K562 (cell line): Measurements from ENCODE around the gene SESN2. TPM values are rescaled to one million over a fixed set of nuclear protein-coding genes. Genes with fewer than 3 reads are reported as not detected.

Experiments used
- ATAC-seq: fragments of 200-7000 bp; cut with Tn5 transposase; 3 replicates; pipeline ENCODE4 v1.9.1; 2020; ENCODE audit warnings: moderate library complexity
- BruUV-seq: library from RNA; stranded (reverse); fragments of 400-500 nt; replicated peaks from 2 replicates; lab custom pipeline; 2021; lab: Mats Ljungman, UMichigan
- CTCF ChIA-PET: fragments of 300-600 bp; formaldehyde crosslinking; extraction: SDS; loops from one replicate; lab custom pipeline; 2021; ENCODE audit warnings: low intra/inter-chr PET ratio; lab: Yijun Ruan, JAX
- POLR2A ChIA-PET: fragments of 300-600, 350-650 bp; sonication (Branson Sonifier 250); formaldehyde crosslinking; extraction: SDS; loops from one replicate; lab custom pipeline; 2021; ENCODE audit warnings: antibody characterized with exemption, inconsistent platforms; lab: Yijun Ruan, JAX
- DNase-seq, 4 experiments: peaks; one replicate each; pipeline versions ENCODE4 v3.0.0 to v3.0.0-alpha.2; 2011 to 2018; ENCODE audit warnings: low spot score in 3 of 4, mixed read lengths in 3 of 4; ENCODE audit errors: extremely low read depth in 1 of 4
- FAIRE-seq: peaks from 2 replicates; lab custom pipeline; 2011; peaks lifted over from hg19 to GRCh38; lab: Jason Lieb, UNC
- H2AFZ ChIP-seq: 2 replicates; pipeline ENCODE4 v1.6.0; 2011; ENCODE audit warnings: low read depth, low read length, control low read depth, inconsistent platforms
- H3K27ac ChIP-seq: fragments of 200-600 bp; 3 replicates; pipeline ENCODE4 v1.8.0; 2011; ENCODE audit warnings: low read depth, mild to moderate bottlenecking, control low read depth, inconsistent platforms, low read length, moderate library complexity, mixed read lengths; ENCODE audit errors: extremely low read depth
- H3K27me3 ChIP-seq, 2 experiments: fragments of 300-600 bp in 1 of 2; 2 replicates in 1 of 2; 3 replicates in 1 of 2; pipeline versions ENCODE4 v1.6.0 to v1.8.0; 2011; ENCODE audit warnings: inconsistent platforms in 2 of 2, low read length in 2 of 2, mild to moderate bottlenecking in 1 of 2, mixed read lengths in 1 of 2, moderate library complexity in 1 of 2; ENCODE audit not compliant: control insufficient read depth in 2 of 2, insufficient read depth in 2 of 2
- H3K36me3 ChIP-seq: fragments of 300-600 bp; 3 replicates; pipeline ENCODE4 v1.8.0; 2011; ENCODE audit warnings: mild to moderate bottlenecking, low read length, inconsistent platforms; ENCODE audit not compliant: control insufficient read depth, insufficient read depth
- H3K4me1 ChIP-seq, 2 experiments: fragments of 200-600 bp in 1 of 2; replicated peaks in 1 of 2; 2 replicates in 1 of 2; 3 replicates in 1 of 2; pipeline versions ENCODE4 v1.5.1 to v1.8.0; 2011; ENCODE audit warnings: inconsistent platforms in 2 of 2, low read length in 2 of 2, mild to moderate bottlenecking in 1 of 2, mixed read lengths in 1 of 2, moderate library complexity in 1 of 2; ENCODE audit not compliant: control insufficient read depth in 2 of 2, insufficient read depth in 2 of 2
- H3K4me2 ChIP-seq: 2 replicates; pipeline ENCODE4 v1.6.1; 2011; ENCODE audit warnings: low read length, control low read depth, inconsistent platforms, mixed read lengths; ENCODE audit not compliant: insufficient read depth
- H3K4me3 ChIP-seq: fragments of 200-600 bp; sonication (generic), shearing (Covaris generic); 2 replicates; pipeline ENCODE4 v1.5.1; 2016; ENCODE audit warnings: control low read depth, inconsistent platforms
- H3K79me2 ChIP-seq: fragments of 200-600 bp; 3 replicates; pipeline ENCODE4 v1.8.0; 2011; ENCODE audit warnings: low read length, inconsistent platforms; ENCODE audit not compliant: control insufficient read depth, insufficient read depth
- H3K9ac ChIP-seq, 2 experiments: 2 replicates each; pipeline versions ENCODE4 v1.6.0 to v1.6.1; 2011; ENCODE audit warnings: low read depth in 2 of 2, low read length in 2 of 2, control low read depth in 1 of 2, inconsistent platforms in 1 of 2, mild to moderate bottlenecking in 1 of 2, mixed read lengths in 1 of 2; ENCODE audit not compliant: insufficient read depth in 1 of 2
- H3K9me1 ChIP-seq: one replicate; pipeline ENCODE4 v1.6.0; 2011; ENCODE audit warnings: inconsistent platforms, mild to moderate bottlenecking, low read length, moderate library complexity; ENCODE audit not compliant: control insufficient read depth, insufficient read depth
- H3K9me3 ChIP-seq: replicated peaks from 2 replicates; pipeline ENCODE4 v1.5.1; 2011; ENCODE audit warnings: low read depth, low read length, inconsistent platforms; ENCODE audit not compliant: control insufficient read depth, insufficient read depth
- H4K20me1 ChIP-seq: replicated peaks from 2 replicates; pipeline ENCODE4 v1.6.1; 2011; ENCODE audit warnings: low read length, inconsistent platforms, mixed read lengths; ENCODE audit not compliant: control insufficient read depth, insufficient read depth
- ETV5 ChIP-seq: sonication (generic); formaldehyde crosslinking; IDR thresholded peaks from 2 replicates; pipeline ENCODE4 v1.4.0; 2020; ENCODE audit warnings: low read depth, mild to moderate bottlenecking, missing genetic modification reagents
- FOXK2 ChIP-seq, 2 experiments: fragments of 450-650 bp; IDR thresholded peaks in 1 of 2; conservative IDR thresholded peaks in 1 of 2; 2 replicates each; pipeline ENCODE4 v1.6.1; 2016; ENCODE audit warnings: low read depth in 2 of 2, mild to moderate bottlenecking in 1 of 2
- LCOR ChIP-seq: sonication (generic); formaldehyde crosslinking; IDR thresholded peaks from 2 replicates; pipeline ENCODE4 v1.8.0; 2022; ENCODE audit warnings: mild to moderate bottlenecking, missing genetic modification reagents
- MTA3 ChIP-seq: fragments of 450-650 bp; formaldehyde crosslinking; IDR thresholded peaks from 2 replicates; pipeline ENCODE4 v1.6.1; 2017; ENCODE audit warnings: mild to moderate bottlenecking, borderline replicate concordance
- POLR2AphosphoS2 ChIP-seq: IDR thresholded peaks from 2 replicates; pipeline ENCODE4 v1.6.1; 2012; ENCODE audit warnings: low read length, improper control_type of control experiment
- POLR2B ChIP-seq: fragments of 450-650 bp; IDR thresholded peaks from 2 replicates; pipeline ENCODE4 v1.6.1; 2018; ENCODE audit warnings: low read depth; ENCODE audit not compliant: partially characterized antibody
- POLR2G ChIP-seq: fragments of 200-400 bp; formaldehyde crosslinking; IDR thresholded peaks from 2 replicates; pipeline ENCODE4 v1.6.1; 2017; ENCODE audit warnings: low read depth, mild to moderate bottlenecking, antibody characterized with exemption, low read length, moderate library complexity
- PURB ChIP-seq: sonication (generic); formaldehyde crosslinking; IDR thresholded peaks from 2 replicates; pipeline ENCODE4 v1.9.0; 2021; ENCODE audit warnings: low read depth, mild to moderate bottlenecking, missing genetic modification reagents
- RBFOX2 ChIP-seq: fragments of 200-400 bp; formaldehyde crosslinking; IDR thresholded peaks from 2 replicates; pipeline ENCODE4 v1.6.1; 2017; ENCODE audit warnings: low read depth, mild to moderate bottlenecking, low read length, moderate library complexity
- RFX7 ChIP-seq: fragments of 250-450 bp; sonication (Bioruptor Pico); IDR thresholded peaks from 2 replicates; pipeline ENCODE4 v1.5.1; 2021; ENCODE audit warnings: mild to moderate bottlenecking
- SUPT5H ChIP-seq: fragments of 450-650 bp; IDR thresholded peaks from 2 replicates; pipeline ENCODE4 v1.6.1; 2016
- ZBTB17 ChIP-seq: fragments of 450-650 bp; formaldehyde crosslinking; IDR thresholded peaks from 2 replicates; pipeline ENCODE4 v1.4.0; 2020; ENCODE audit warnings: mild to moderate bottlenecking
- ZNF589 ChIP-seq: fragments of 200-800 bp; sonication (Bioruptor generic); IDR thresholded peaks from 2 replicates; pipeline ENCODE4 v1.6.1; 2016; ENCODE audit warnings: low read depth, missing genetic modification characterization, missing compliant biosample characterization
- WGBS: fragments of 100-300 bp; shearing (Covaris generic); methylation state at CpG from one replicate; pipeline ENCODE4 v1.1.6; 2016; ENCODE audit warnings: low coverage, mixed read lengths; ENCODE audit not compliant: insufficient coverage; ENCODE audit errors: missing lambda C conversion rate; 5-methylcytosine and 5-hydroxymethylcytosine counted together
- in situ Hi-C: fragments of 300-500 bp; cut with MboI; formaldehyde crosslinking; loops from 4 replicates; pipeline ENCODE4 v1.15.0; 2018; ENCODE audit warnings: inconsistent platforms, mixed read lengths
- intact Hi-C: fragments of 100-400 bp; cut with micrococcal nuclease; formaldehyde crosslinking; loops from 2 replicates; pipeline ENCODE4 v1.14.2; 2022
- polyA plus RNA-seq, 8 experiments: library from polyadenylated mRNA; depleted of rRNA in 4 of 8; stranded (reverse) in 5 of 8; unstranded in 3 of 8; fragments of >200 nt; fragmentation: Nextera tagmentation in 2 of 8; fragmentation: Illumina TruSeq in 1 of 8; extraction: Ambion mirVana in 2 of 8; extraction: Trizol in 1 of 8; gene quantifications; 2 replicates each; pipeline versions ENCODE4 v1.2.1 to v1.2.3, GENCODE V29; 2011 to 2014; ENCODE audit warnings: inconsistent platforms in 1 of 8, missing spikeins in 1 of 8
- total RNA-seq, 7 experiments: library from RNA; depleted of rRNA in 6 of 7; stranded (reverse); fragments of >200 nt in 6 of 7; fragmentation: Illumina TruSeq in 2 of 7; extraction: Trizol in 2 of 7; gene quantifications; 2 replicates each; pipeline versions ENCODE4 v1.2.1 to v1.2.3, GENCODE V29; 2011 to 2021; ENCODE audit warnings: low replicate concordance in 1 of 7
- TF ChIP-seq, protein P1 (sequence below): fragments of 250-450 bp; sonication (Bioruptor Pico); IDR thresholded peaks from 2 replicates; pipeline ENCODE4 v1.8.0; 2021; ENCODE audit warnings: moderate library complexity, mild to moderate bottlenecking, inconsistent platforms
- TF ChIP-seq, protein P2 (sequence below), 2 experiments: fragments of 450-650 bp; IDR thresholded peaks; 2 replicates each; pipeline ENCODE4 v1.6.1; 2016

Gene SESN2
- total and polyA plus RNA-seq, 9 of the 15 experiments (the other 6 are each of a cell fraction or from before 2014, with no cell fraction given), result 3.7 to 71.3 (median 16.8) TPM

DNA sequence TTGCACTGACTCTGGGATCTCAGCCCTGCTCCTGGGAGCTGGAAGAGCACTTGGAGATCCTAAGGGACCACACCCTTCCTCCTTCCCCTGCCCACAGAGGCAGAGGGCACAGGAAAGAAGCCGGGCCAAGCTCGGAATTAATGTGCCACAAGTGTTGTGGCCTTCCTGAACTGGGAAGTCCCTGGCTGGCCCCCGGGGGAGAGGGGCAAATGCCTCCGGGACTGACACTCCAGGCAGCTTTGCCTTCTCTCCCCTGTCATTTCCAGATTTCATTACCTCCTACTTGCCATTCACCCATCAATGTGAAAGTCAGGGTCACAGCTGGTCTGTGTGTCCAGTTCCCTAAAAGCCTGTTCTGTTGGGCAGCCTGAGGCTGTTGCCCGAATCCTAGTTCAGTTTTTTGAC, 21.7 kb downstream of the SESN2 start (continued):
- TF ChIP-seq, protein P1, sequence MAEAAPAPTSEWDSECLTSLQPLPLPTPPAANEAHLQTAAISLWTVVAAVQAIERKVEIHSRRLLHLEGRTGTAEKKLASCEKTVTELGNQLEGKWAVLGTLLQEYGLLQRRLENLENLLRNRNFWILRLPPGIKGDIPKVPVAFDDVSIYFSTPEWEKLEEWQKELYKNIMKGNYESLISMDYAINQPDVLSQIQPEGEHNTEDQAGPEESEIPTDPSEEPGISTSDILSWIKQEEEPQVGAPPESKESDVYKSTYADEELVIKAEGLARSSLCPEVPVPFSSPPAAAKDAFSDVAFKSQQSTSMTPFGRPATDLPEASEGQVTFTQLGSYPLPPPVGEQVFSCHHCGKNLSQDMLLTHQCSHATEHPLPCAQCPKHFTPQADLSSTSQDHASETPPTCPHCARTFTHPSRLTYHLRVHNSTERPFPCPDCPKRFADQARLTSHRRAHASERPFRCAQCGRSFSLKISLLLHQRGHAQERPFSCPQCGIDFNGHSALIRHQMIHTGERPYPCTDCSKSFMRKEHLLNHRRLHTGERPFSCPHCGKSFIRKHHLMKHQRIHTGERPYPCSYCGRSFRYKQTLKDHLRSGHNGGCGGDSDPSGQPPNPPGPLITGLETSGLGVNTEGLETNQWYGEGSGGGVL (CRISPR knock-in tag), result no peak
- no peak for TF ChIP-seq ZNF589 (CRISPR knock-in tag)

DNA sequence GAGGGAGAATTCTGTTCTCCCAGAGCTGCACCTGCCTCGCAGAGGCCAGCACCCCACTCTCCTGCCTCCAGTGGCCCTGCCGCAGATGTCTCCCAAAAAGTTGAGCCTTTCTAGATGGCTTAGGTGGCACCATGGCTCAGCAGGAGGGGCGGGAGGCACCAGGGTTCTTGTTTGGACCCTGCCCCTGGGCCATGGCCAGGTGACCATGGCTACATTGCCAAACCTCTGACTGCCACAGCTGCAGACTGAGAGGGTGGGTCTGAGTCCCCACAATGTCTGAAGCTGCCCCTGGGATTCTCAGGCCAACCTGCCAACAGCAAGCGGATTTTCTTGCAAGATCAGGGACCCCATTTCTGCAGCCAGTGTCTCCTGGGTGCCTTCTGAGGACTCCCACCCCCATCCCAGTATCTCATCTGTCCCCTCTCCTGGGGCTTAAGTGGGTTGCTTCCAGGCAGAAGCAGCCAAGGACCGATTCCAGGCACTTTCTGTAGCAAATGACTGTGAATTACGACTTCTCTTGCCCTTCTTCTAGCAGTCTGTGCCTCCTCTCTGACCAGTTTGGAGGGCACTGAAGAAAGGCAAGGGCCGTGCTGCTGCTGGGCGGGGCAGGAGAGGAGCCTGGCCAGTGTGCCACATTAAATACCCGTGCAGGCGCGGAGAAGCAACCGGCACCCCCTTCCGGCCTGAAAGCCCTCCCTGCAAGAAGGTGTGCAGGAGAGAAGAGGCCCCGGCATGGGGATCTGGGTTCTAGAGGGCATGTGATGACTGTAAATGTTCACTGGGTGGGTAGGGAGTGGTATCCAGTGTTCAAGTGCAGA, 22.5 kb downstream of the SESN2 start:
- ATAC-seq (peak; percentile 19), FAIRE-seq (no peak), DNase-seq (peak in 1 of 4 experiments; percentile 10)
- Histone ChIP-seq H3K4me2 (no peak overlapping the region), H4K20me1 (peaks cover 8% of the 10 kb centered on the region), H3K4me3 (no peak overlapping the region), H3K79me2 (no peaks in the 10 kb centered on the region), H3K4me1 (peaks cover 11 to 12% of the 10 kb centered on the region in 2 experiments; a peak in 4 of 5 replicates), H3K27ac (no peak overlapping the region), H3K9me3 (no peaks in the 10 kb centered on the region), H3K27me3 (no peaks in the 10 kb centered on the region), H3K9me1 (peaks cover 5% of the 10 kb centered on the region), H2AFZ (no peak overlapping the region), H3K36me3 (peaks cover 56% of the 10 kb centered on the region), H3K9ac (peak overlapping the region in 1 of 2 experiments; percentile 65; a peak in 2 of 4 replicates)
- CTCF ChIA-PET, result no interaction called here
- 84% methylated on average over 14 of the region's 14 CpGs for WGBS
- POLR2A ChIA-PET, result interaction anchor here (0.8 to 22.4 kb wide), 7 partner anchors 11 to 269 kb away, joined by 3 to 547 read pairs (median 7); partner anchors contain the start of genes MED18 and SESN2
- in situ Hi-C loops, result no loop called here
- TSS peak; percentile 37 for BruUV-seq
- intact Hi-C loops, result loop anchor here (1.0 kb wide), 1 partner anchor 34 kb away; no protein-coding TSS in a partner anchor
- TF ChIP-seq FOXK2 (conservative IDR thresholded peaks at IDR 0.05 in 1 of 2, IDR thresholded peaks at IDR 0.05 in 1 of 2; ENCODE audit: low read depth in 2 of 2) (no peak), POLR2G (peak; percentile 76), ZBTB17 (CRISPR knock-in tag) (peak; percentile 79), LCOR (CRISPR knock-in tag) (0 out of 2 replicates have a peak, but pooled peaks have one; percentile 25), PURB (no peak), MTA3 (peak; percentile 10; the same call in 1 of the 2 replicates), ETV5 (CRISPR knock-in tag) (0 out of 2 replicates have a peak, but pooled peaks have one; percentile 2), POLR2AphosphoS2 (peak; percentile 3; the same call in 1 of the 2 replicates), RFX7 (CRISPR knock-in tag) (no peak), RBFOX2 (peak; percentile 30; the same call in 1 of the 2 replicates), POLR2B (peak; percentile 41), SUPT5H (0 out of 2 replicates have a peak, but pooled peaks have one; percentile 10)
- TF ChIP-seq, protein P2, sequence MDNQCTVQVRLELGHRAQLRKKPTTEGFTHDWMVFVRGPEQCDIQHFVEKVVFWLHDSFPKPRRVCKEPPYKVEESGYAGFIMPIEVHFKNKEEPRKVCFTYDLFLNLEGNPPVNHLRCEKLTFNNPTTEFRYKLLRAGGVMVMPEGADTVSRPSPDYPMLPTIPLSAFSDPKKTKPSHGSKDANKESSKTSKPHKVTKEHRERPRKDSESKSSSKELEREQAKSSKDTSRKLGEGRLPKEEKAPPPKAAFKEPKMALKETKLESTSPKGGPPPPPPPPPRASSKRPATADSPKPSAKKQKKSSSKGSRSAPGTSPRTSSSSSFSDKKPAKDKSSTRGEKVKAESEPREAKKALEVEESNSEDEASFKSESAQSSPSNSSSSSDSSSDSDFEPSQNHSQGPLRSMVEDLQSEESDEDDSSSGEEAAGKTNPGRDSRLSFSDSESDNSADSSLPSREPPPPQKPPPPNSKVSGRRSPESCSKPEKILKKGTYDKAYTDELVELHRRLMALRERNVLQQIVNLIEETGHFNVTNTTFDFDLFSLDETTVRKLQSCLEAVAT (IDR thresholded peaks at IDR 0.05), result peak in 1 of 2 experiments; percentile 76; a peak in 2 of 4 replicates
